ENCODE results near the gene VIM.
"Not testable (repeated sequence)": the region's sequence is repeated elsewhere in the genome, so short reads cannot be mapped to it uniquely, and the experiment has no call there.

Gene VIM

GRCh38 chr10:17256627-17257026 lies 28.6 kb downstream of the VIM start:
- no peak for DNase-seq (ENCODE audit: low spot score)

- DNase-seq (ENCODE audit: low spot score): peak; percentile 70
Measured at GRCh38 chr10:17257466-17258321, 29.7 kb downstream of the VIM start.

- DNase-seq (ENCODE audit: low spot score): no peak
Measured at GRCh38 chr10:17262502-17262901, 34.5 kb downstream of the VIM start.

- DNase-seq (ENCODE audit: low spot score): no peak
Measured at GRCh38 chr10:17263580-17263979, 35.5 kb downstream of the VIM start.

GRCh38 chr10:17265468-17265867 lies 37.4 kb downstream of the VIM start:
- no peak for DNase-seq (ENCODE audit: low spot score)

GRCh38 chr10:17266549-17266948 lies 38.5 kb downstream of the VIM start:
- not testable (repeated sequence) for DNase-seq (ENCODE audit: low spot score)

GRCh38 chr10:17272648-17273047 lies 44.6 kb downstream of the VIM start:
- no peak for DNase-seq (ENCODE audit: low spot score)

GRCh38 chr10:17273403-17273802 lies 45.4 kb downstream of the VIM start:
- DNase-seq (ENCODE audit: low spot score): no peak

- no peak for DNase-seq (ENCODE audit: low spot score)
Measured at GRCh38 chr10:17276756-17277424, 48.8 kb downstream of the VIM start.

- DNase-seq (ENCODE audit: low spot score): no peak
Measured at GRCh38 chr10:17278607-17279240, 50.7 kb downstream of the VIM start.

GRCh38 chr10:17282311-17282710 lies 54.3 kb downstream of the VIM start:
- DNase-seq (ENCODE audit: low spot score): no peak

GRCh38 chr10:17286562-17287550 lies 58.8 kb downstream of the VIM start:
- no peak for DNase-seq (ENCODE audit: low spot score)
